ENCODE results near the gene SEC11C.

DNA sequence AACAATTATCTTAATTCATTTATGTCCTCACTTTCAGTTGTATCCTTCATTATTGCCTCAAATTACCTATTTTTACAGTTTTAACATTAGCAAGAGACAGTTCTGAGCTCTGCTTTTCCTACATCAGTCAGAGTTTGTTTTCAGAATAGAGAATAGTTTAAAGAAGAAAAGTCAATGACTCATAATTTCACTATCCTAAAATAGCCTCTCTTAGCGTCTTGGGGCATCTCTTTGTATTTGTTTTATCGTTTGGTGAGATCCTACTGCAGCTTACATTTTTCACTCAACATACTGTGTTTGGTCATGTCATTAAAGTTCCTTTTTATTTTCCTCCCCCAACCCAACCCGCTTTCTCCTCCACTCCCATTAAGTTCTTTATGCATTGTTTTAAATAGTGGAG is 3.8 kb downstream of the SEC11C start:
- TF ChIP-seq, protein P1, sequence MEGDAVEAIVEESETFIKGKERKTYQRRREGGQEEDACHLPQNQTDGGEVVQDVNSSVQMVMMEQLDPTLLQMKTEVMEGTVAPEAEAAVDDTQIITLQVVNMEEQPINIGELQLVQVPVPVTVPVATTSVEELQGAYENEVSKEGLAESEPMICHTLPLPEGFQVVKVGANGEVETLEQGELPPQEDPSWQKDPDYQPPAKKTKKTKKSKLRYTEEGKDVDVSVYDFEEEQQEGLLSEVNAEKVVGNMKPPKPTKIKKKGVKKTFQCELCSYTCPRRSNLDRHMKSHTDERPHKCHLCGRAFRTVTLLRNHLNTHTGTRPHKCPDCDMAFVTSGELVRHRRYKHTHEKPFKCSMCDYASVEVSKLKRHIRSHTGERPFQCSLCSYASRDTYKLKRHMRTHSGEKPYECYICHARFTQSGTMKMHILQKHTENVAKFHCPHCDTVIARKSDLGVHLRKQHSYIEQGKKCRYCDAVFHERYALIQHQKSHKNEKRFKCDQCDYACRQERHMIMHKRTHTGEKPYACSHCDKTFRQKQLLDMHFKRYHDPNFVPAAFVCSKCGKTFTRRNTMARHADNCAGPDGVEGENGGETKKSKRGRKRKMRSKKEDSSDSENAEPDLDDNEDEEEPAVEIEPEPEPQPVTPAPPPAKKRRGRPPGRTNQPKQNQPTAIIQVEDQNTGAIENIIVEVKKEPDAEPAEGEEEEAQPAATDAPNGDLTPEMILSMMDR (IDR thresholded peaks at IDR 0.05; ENCODE audit: low read depth, low read length): no peak
- TF ChIP-seq EZH2phosphoT487 (IDR thresholded peaks at IDR 0.05; ENCODE audit: low read depth): no peak

Measured in OCI-LY3 (cell line).